ENCODE data around the gene BRAF.
"Not testable (repeated sequence)": the region's sequence is repeated elsewhere in the genome, so short reads cannot be mapped to it uniquely, and the experiment has no call there.

BRAF gene

GRCh38 chr7:140763166-140763565 is 161.6 kb downstream of the BRAF start:
- not testable (repeated sequence) for DNase-seq

DNA sequence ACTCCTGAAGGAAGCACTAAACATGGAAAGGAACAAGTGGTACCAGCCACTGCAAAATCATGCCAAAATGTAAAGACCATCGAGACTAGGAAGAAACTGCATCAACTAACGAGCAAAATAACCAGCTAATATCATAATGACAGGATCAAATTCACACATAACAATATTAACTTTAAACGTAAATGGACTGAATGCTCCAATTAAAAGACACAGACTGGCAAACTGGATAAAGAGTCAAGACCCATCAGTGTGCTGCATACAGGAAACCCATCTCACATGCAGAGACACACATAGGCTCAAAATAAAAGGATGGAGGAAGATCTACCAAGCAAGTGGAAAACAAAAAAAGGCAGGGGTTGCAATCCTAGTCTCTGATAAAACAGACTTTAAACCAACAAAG is 163.4 kb downstream of the BRAF start:
- not testable (repeated sequence) for DNase-seq

DNA sequence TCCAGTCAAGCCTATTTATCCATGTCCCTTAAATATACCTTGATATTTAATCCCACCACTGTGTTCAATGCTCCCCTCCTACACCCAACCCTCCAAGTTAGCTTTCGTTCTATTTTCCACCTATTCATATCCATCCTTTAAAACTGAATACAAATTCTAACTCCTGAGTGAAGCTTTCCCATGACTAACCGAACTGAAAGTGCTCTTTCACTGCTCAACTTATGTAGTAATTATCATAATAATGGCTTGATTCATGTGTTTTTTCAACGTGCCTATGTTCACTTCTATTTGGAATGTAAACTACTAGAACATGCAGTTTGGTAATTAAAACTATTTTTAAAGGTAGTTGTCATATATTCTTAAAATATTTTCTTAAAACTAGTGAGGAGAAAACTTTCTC is 170.2 kb downstream of the BRAF start:
- DNase-seq, result no peak

DNA sequence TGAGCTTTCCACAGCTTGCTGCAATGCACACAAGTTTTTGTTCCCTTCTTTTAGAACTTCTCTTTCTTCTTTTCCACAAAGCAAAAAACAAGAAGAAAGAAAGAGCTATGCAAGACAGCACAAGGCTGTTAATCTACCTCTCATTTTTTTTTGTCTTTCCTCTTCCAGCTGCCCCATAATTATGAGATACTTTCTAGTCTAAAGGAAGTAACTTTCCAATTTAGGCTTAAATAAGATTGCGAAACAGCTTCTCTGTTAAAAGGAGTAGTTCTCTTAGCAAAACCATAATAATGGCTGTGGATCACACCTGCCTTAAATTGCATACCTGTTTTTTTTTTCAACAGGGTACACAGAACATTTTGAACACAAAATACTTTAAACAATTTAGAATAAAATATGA is 172.2 kb downstream of the BRAF start:
- no peak for DNase-seq

- DNase-seq, result no peak
These were observed 178.0 kb downstream of the BRAF start for GRCh38 chr7:140746751-140747150.

- DNase-seq, result no peak
These were observed 179.3 kb downstream of the BRAF start for GRCh38 chr7:140745266-140746058.

- no peak for DNase-seq
These were observed 180.7 kb downstream of the BRAF start for GRCh38 chr7:140744005-140744404.

DNA sequence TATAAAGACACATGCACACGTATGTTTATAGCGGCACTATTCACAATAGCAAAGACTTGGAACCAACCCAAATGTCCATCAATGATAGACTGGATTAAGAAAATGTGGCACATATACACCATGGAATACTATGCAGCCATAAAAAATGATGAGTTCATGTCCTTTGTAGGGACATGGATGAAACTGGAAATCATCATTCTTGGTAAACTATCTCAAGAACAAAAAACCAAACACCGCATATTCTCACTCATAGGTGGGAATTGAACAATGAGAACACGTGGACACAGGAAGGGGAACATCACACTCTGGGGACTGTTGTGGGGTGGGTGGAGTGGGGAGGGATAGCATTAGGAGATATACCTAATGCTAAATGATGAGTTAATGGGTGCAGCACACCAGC is 181.5 kb downstream of the BRAF start:
- not testable (repeated sequence) for DNase-seq

GRCh38 chr7:140738280-140738679 is 186.4 kb downstream of the BRAF start:
- no peak for DNase-seq

GRCh38 chr7:140734729-140735128 is 190.0 kb downstream of the BRAF start:
- DNase-seq, result no peak

GRCh38 chr7:140734096-140734495 is 190.6 kb downstream of the BRAF start:
- DNase-seq, result no peak

DNA sequence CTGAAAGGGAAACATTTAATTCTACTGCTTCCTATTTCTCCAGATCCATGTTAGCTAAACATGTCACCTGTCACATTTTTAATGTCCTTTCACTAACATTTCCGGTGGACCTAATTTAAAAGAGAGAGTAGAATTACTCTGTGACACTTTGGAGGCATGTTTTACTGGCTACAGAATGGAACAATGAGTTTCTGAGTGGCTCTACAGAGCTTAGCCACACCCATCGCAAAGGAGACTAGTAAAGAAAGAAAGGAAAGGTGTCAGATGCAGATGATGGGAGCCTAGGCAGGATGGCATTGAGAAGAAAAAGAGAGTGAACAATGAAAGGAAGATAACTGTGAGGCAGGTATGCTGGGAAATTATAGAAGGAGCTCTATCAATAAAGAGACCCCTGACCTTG is 192.3 kb downstream of the BRAF start:
- no peak for DNase-seq

DNA sequence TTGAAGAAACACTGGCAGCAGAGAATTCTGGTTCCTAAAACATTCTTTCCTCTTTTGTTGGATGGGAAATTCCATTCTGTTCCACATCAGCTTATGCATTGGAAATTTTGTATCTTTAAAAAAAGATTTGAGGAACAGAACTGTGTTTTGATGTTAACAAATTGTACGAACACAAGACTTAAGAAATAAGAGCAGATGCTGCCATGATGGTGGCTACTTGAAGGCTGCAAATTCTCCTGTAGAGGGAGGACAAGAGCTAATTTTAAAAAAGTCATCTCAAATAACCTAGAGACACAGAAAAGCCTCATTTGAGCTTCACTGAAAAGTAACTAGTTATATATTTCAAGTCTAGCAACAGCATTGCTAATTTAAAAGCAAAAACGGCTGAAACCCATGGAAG is 198.4 kb downstream of the BRAF start:
- no peak for DNase-seq

DNA sequence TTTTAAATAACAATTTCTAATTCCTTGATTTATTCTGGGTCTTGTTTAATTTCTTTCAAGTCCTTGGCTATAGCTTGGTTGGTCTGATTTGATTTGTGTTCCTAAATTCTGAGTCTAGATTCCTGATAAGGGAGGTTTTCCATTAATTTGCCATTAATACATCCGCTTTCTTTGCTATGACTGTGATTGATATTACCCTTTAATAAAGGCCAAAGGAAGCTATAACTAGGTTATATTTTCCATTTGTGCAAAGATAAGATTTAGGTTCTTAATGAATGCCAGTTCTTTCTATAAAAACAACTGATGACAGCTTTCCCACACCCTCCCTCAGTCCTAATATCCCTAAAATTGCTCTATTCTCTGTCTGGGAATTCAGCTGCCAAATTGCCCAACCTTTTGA is 200.0 kb downstream of the BRAF start:
- DNase-seq, result no peak

DNA sequence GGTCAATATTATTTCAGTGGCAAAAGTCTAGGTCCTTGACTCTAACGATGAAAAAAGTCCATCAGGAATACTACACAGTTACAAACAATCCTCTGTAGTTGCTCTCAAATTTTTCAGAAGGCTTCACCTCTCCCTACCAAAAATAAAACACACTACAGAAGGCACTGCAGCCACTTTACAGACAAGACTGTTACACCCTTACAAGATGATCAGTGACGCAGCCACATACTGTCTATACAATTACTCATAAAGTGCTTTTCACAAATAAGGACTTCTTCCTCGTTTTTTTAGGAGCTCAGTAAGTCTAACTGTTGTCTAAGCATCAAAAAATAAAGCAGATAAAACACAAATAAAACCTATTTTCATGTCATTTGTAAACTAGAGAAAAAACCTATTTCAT is 201.2 kb downstream of the BRAF start:
- no peak for DNase-seq

DNA sequence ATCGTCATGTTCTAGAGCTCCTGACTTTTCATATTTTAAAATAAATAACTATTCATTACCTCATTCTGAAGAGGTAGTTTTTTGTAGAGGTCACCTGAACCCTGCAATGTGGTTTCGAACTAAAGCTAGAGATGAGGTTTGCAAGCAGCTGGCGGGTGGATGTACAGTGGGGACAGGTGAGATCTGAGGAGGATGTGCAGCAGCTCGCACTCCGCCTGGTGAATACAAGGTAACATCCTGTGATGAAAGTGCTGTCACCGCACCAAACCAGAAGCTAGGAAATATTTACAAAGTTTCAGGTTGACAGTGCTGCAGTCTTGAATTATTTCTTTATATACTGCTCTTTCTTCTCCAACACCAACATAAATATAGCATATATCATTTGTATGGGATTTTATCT is 201.7 kb downstream of the BRAF start:
- no peak for DNase-seq

DNA sequence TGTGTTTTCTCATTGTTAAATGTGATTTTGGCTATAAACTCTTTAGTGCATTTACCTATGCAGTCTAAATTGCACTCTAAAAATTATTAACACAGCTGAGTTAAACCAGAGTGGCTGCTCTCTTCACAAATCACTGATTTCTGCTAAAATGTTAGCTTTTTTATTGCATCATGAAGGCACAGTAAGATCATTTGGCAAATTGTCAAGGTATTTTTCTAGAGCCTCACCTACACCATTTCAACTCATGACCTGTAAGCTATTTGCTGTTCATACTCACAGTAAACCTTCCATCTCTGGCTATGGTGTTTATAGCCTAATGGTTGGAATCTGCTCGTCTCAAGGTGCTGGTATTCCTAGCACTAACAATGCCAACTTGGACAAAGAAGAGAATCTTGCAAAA is 202.5 kb downstream of the BRAF start:
- no peak for DNase-seq

DNA sequence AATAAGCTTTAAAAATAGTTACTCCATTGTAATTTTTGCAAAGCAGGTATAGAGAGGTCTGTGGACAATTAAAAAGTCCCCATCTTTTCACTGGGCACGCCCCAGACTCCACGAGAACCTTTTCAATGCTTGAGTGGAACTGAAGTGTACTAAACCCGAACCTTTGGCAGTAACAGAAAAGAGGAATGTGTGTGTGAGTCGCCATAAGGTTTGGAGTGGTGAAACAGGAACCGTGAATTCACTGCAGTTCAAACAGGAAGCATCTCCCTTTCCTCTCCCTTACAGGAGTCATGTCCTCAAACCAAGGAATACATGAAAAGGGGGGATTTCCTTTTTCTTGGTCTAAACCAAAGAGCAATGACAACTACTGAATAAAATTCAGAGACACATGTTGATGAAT is 205.0 kb downstream of the BRAF start:
- DNase-seq, result no peak

GRCh38 chr7:140714331-140715040 is 210.2 kb downstream of the BRAF start:
- no peak for DNase-seq

DNA sequence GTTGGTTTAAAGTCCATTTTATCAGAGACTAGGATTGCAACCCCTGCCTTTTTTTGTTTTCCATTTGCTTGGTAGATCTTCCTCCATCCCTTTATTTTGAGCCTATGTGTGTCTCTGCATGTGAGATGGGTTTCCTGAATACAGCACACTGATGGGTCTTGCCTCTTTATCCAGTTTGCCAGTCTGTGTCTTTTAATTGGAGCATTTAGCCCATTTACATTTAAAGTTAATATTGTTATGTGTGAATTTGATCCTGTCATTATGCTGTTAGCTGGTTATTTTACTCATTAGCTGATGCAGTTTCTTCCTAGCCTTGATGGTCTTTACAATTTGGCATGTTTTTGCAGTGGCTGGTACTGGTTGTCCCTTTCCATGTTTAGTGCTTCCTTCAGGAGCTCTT is 212.3 kb downstream of the BRAF start:
- DNase-seq, result not testable (repeated sequence)

GRCh38 chr7:140708764-140709163 is 216.0 kb downstream of the BRAF start:
- DNase-seq, result not testable (repeated sequence)

DNA sequence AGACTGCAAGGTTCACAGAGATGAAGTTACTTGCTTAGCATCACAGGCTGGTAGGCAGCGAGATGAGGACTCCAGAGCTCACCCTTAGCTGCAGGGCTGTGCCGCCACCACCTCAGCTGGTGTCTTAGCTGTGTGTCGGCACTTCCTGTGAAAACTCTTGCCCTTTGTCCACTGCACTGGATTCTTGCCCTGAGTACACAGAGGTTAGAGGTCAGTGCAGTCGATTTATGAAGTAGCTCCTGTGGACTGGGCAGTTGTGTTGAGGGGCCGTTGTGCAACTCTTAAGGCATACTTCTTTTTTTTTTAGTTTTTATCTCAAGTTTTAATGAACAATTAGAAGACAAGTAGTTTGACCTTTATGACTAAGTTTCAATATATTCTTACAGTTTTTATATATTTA is 217.6 kb downstream of the BRAF start:
- no peak for DNase-seq

GRCh38 chr7:140704205-140704604 is 220.5 kb downstream of the BRAF start:
- no peak for DNase-seq

- DNase-seq, result no peak
These were observed 222.0 kb downstream of the BRAF start for GRCh38 chr7:140702774-140703173.

- DNase-seq, result no peak
These were observed 226.3 kb downstream of the BRAF start for GRCh38 chr7:140698477-140698876.
